ENCODE measurements around the gene TTLL8. TPM values are rescaled to one million over a fixed set of nuclear protein-coding genes. Genes with fewer than 3 reads are reported as not detected.

The TTLL8 gene
- total RNA-seq, 2 experiments from 2014 or later, result not detected

DNA sequence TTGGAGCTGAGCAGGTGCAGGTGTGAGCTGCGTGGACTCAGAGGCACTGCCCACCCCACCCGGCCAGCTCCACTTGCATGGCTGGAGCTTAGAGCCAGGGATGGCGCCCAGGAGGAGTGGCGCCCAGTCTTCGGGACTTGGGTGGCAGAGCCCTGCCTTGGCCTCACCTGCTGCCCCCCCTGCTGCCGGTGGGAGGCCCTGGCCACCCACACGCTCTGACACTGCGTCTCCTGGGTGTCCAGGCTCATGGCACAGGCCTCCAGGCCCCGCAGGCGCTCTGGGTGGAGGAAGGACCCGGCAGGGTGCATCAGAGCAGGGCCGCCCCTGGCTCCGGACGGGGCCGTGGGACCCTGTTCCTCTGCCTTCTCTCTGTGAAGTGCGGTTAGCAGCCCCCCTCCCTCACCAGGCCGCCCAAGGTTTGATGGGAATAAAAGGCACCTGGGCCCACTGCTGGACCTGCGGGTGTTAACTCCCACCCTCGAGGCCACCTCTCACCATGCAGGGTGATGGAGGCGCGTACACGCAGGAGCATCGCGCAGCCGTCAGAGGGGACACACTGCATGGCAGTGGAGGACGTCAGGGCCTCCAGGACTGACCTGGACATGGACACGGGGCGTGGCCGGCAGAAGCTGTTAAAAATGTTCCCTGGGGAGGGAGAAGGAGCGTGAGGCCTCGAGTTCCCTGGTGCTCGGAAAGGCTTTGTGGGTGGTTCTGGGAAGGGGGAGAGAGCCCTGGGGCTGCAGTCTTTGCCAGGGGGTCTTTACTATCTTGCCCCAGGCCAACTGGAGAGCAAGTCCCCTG, 57.3 kb downstream of the TTLL8 start:
- Mint-ChIP-seq H3K4me1 (peaks cover 9% of the 10 kb centered on the region), H3K27ac (no peak overlapping the region), H3K36me3 (ENCODE audit: low read depth) (no peaks in the 10 kb centered on the region), H3K27me3 (peaks cover 9% of the 10 kb centered on the region), H3K4me3 (no peak overlapping the region), H3K9me3 (peaks cover 4% of the 10 kb centered on the region)
- ChIA-PET CTCF (interaction anchor here (1.0 to 1.2 kb wide), 3 partner anchors 17 to 50 kb away, joined by 3 to 4 read pairs (median 3); no protein-coding TSS in a partner anchor), POLR2A (no interaction called here)
- no peak for DNase-seq

DNA sequence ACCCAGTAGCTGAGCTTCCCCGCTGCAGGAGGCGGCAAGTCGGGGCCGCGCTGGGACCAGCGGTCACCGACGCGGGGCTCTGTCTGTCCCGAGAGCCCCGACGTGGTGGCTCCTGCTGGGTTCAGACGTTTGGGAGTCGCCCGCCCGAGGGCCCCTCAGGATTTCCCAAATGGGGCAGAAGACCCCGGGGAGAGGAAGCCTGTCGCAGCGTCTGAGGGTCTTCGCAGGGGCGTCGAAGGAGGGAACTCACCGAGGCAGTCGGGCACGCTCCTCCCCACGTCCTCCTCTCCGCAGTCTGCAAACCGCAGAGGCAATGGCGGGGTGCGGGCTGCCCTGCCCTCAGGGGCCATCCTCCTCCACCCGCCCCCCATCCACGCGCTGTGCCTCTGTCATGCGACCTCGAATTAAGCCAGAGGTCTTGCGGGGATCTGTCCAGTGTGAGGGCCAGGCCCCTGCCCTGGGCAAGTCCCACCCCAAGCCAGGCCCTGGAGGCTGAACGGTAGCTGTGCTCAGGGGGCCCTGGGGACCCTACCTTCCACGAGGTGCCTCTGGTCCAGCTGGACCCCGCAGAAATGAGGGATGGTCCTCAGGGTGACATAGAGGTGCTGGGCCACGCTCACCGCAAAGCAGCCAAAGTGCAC, 58.0 kb downstream of the TTLL8 start:
- Mint-ChIP-seq H3K36me3 (ENCODE audit: low read depth) (no peaks in the 10 kb centered on the region), H3K4me3 (no peak overlapping the region), H3K27ac (no peak overlapping the region), H3K4me1 (peaks cover 9% of the 10 kb centered on the region), H3K27me3 (peaks cover 7% of the 10 kb centered on the region), H3K9me3 (peaks cover 4% of the 10 kb centered on the region)
- no peak for DNase-seq
- POLR2A ChIA-PET, result interaction anchor here (0.6 kb wide), 1 partner anchor 24 kb away, joined by 3 read pairs; no protein-coding TSS in a partner anchor
- CTCF ChIA-PET, result interaction anchor here (1.0 to 1.2 kb wide), 2 partner anchors 18 to 30 kb away, joined by 3 to 4 read pairs; no protein-coding TSS in a partner anchor

DNA sequence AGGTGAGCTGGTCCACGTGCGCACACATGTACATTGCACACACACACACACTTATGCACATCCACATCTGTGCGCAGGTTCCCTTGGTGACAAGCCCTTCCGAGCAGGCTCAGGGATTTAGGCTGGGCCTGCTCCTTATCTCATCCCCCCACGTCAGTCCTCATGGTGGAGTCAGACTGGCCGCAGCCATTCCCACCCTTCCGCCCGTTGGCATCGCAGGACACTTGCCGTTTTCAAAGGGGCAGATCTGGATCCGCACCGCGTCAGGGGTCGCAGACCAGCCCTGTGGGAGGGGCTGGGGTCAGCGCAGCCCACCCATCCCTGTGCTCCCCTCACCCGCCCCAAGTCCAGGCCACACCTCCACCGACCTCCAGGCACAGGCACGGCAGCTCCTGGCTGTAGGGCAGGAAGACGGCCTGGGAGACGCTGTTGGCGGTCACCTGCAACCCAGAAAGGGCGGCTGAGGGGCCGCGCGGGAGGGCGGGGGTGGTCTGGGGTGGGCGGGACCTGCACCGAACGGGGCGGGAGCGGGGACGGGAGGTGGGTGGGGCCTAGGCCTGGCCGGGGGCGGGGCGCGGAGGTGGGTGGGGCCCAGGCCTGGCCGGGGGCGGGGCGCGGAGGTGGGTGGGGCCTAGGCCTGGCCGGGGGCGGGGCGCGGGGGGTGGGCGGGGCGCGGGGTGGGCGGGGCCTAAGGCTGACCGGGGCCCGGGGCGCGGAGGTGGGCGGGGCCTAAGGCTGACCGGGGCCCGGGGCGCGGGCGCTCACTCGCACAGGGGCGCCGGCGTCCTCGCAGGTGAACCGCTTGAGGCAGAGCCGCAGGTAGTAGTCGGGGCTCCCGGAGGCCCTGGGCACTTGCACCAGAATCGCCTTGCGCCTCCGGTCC, 58.8 kb downstream of the TTLL8 start:
- DNase-seq, result no peak
- POLR2A ChIA-PET, result interaction anchor here (0.6 kb wide), 1 partner anchor 23 kb away, joined by 3 read pairs; no protein-coding TSS in a partner anchor
- peaks cover 4% of the 10 kb centered on the region for H3K9me3 Mint-ChIP-seq
- peaks cover 11% of the 10 kb centered on the region for H3K4me1 Mint-ChIP-seq
- H3K27ac Mint-ChIP-seq, result no peak overlapping the region
- H3K36me3 Mint-ChIP-seq (ENCODE audit: low read depth), result no peaks in the 10 kb centered on the region
- H3K27me3 Mint-ChIP-seq, result peaks cover 5% of the 10 kb centered on the region
- H3K4me3 Mint-ChIP-seq, result no peak overlapping the region
- CTCF ChIA-PET, result interaction anchor here (1.2 kb wide), 1 partner anchor 31 kb away, joined by 3 read pairs; no protein-coding TSS in a partner anchor

DNA sequence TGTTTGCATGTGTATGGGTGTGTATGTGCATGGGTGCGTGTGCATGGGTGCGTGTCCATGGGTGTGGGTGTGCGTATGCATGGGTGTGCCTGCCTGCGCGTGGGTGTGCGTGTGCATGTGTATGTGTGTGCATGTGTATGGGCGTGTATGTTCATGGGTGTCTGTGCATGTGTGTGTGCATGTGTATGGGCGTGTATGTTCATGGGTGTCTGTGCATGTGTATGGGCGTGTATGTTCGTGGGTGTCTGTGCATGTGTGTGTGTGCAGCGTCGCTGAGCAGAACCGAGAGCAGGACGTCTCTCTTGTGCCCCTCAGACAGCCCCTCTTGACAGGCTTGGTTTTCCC, 59.4 kb downstream of the TTLL8 start:
- Mint-ChIP-seq H3K36me3 (ENCODE audit: low read depth) (no peaks in the 10 kb centered on the region), H3K4me1 (peaks cover 11% of the 10 kb centered on the region), H3K9me3 (peaks cover 4% of the 10 kb centered on the region), H3K27ac (no peak overlapping the region), H3K27me3 (peaks cover 4% of the 10 kb centered on the region), H3K4me3 (no peak overlapping the region)
- ChIA-PET POLR2A (no interaction called here), CTCF (no interaction called here)
- no peak for DNase-seq

DNA sequence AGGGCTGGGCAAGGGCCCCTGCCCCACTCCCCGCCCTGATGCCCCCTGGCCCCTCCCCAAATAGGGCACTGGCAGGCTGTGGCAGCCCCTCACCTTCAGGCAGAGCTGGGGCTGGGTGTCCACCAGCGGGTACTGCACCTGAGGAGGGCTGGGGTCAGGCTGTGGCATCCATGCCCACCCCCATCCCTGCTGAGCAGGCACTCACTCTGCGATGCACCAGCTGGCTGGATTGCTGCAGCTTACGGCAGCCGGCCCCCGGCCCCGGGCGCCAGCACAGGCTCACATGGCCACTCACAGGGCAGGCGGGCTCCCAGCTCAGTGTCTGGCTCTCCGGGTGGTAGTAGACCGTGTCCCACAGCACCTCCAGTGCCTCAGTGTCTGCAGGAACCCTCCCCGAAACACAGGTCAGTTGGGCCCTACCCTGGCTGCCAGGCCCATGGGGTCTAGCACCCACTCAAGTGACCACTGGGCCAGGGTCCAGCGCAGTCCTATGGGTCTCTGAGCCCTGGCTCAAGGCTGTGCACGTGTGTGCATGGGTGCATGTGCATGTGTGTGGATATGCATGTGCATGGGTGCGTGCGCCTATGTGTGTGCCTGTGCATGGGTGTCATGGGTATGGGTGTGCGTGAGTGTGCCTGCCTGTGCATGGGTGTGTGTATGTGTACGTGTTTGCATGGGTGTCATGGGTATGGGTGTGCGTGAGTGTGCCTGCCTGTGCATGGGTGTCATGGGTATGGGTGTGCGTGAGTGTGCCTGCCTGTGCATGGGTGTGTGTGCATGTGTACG, 60.0 kb downstream of the TTLL8 start:
- H3K9me3 Mint-ChIP-seq, result peaks cover 4% of the 10 kb centered on the region

DNA sequence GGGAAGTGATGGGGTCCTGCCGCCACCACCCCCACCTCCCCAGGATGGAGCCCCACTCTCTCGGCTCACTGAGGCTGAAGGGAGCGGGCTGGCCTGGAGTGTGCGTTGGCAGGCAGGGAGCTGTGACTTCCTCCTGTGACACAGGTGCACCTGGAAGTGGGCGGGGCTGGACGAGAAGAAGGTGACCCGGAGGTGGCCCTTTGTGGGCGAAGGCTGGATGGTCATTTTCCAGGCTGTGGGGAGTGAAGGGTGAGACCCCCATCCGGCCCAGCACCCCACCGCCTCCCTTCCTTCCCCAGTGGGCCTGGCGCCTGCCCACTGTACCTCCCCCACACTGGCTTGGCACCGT, 60.9 kb downstream of the TTLL8 start:
- Mint-ChIP-seq H3K9me3 (peaks cover 4% of the 10 kb centered on the region), H3K4me1 (peaks cover 14% of the 10 kb centered on the region), H3K36me3 (ENCODE audit: low read depth) (no peaks in the 10 kb centered on the region), H3K4me3 (no peak overlapping the region), H3K27ac (no peak overlapping the region), H3K27me3 (peaks cover 2% of the 10 kb centered on the region)
- POLR2A ChIA-PET, result no interaction called here
- CTCF ChIA-PET, result interaction anchor here (1.2 kb wide), 1 partner anchor 33 kb away, joined by 4 read pairs; no protein-coding TSS in a partner anchor
- DNase-seq, result no peak

More for the DNA sequence above, 60.0 kb downstream of the TTLL8 start:
- Mint-ChIP-seq H3K4me3 (no peak overlapping the region), H3K4me1 (peaks cover 14% of the 10 kb centered on the region), H3K27ac (no peak overlapping the region), H3K27me3 (peaks cover 3% of the 10 kb centered on the region), H3K36me3 (ENCODE audit: low read depth) (no peaks in the 10 kb centered on the region)
- ChIA-PET CTCF (no interaction called here), POLR2A (no interaction called here)
- no peak for DNase-seq

DNA sequence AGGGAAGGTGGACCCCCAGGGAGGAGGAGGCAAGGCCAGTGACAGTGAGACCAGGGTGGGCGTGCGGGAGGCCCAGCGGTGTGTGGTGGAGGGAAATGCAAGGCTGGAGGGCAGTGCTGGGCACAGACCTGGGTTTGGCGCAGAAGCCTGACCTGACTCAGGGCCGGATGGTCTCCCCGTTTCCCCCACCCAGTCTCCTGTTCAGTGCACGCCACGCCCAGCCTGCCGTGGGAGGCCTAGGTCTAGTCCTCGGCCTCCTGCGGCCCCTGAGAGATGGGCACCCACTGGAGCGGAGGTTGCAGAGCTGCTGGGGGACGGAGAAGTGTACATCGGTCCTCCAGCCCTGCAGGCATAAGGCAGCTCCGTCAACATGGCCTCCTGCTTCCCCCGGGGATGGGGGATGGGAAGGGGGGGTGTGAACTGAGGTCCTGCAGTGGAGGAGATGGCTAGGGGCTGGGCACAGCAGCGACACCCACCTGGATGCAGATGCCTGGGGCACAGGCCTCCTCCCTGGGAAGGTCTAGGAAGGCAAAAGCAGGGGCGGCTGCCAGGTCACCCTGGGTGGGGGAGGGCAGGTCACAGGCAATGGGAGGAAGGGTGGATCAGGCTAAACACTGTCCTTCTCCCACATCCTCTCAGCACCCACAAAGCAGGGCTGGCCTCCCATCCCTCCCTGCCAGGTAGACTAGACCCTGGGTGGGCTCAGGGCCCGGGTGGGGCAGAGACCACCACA, 61.4 kb downstream of the TTLL8 start:
- no peak overlapping the region for H3K27ac Mint-ChIP-seq
- peaks cover 14% of the 10 kb centered on the region for H3K4me1 Mint-ChIP-seq
- H3K9me3 Mint-ChIP-seq, result peaks cover 4% of the 10 kb centered on the region
- no peaks in the 10 kb centered on the region for H3K36me3 Mint-ChIP-seq (ENCODE audit: low read depth)
- DNase-seq, result no peak
- POLR2A ChIA-PET, result no interaction called here
- CTCF ChIA-PET, result interaction anchor here (1.2 kb wide), 1 partner anchor 34 kb away, joined by 4 read pairs; no protein-coding TSS in a partner anchor
- peaks cover 2% of the 10 kb centered on the region for H3K27me3 Mint-ChIP-seq
- no peak overlapping the region for H3K4me3 Mint-ChIP-seq

DNA sequence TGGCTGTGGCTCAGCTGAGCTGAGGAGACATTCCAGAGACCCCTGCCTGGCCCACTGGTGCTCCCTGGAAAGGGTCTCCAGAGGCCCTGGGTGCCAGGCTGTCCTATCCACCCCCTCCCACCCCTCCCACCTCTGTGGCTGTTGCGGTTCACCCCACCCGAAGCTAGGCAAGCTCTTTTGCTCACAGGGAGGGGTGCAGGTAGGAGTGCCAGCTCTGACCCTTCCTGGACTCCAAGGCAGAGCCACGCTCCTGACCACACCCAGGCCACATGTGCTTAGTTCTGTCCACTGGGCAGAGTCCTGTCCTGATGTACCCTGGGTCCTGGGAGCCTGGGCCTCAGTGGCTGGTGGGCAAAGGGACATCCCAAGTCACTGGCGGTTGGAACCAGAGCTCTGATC, 62.0 kb downstream of the TTLL8 start:
- Mint-ChIP-seq H3K27me3 (peaks cover 4% of the 10 kb centered on the region), H3K4me1 (peaks cover 14% of the 10 kb centered on the region), H3K27ac (no peak overlapping the region), H3K9me3 (peaks cover 6% of the 10 kb centered on the region), H3K36me3 (ENCODE audit: low read depth) (peaks cover 2% of the 10 kb centered on the region), H3K4me3 (no peak overlapping the region)
- CTCF ChIA-PET, result interaction anchor here (1.2 kb wide), 1 partner anchor 34 kb away, joined by 4 read pairs; no protein-coding TSS in a partner anchor
- POLR2A ChIA-PET, result no interaction called here
- no peak for DNase-seq

DNA sequence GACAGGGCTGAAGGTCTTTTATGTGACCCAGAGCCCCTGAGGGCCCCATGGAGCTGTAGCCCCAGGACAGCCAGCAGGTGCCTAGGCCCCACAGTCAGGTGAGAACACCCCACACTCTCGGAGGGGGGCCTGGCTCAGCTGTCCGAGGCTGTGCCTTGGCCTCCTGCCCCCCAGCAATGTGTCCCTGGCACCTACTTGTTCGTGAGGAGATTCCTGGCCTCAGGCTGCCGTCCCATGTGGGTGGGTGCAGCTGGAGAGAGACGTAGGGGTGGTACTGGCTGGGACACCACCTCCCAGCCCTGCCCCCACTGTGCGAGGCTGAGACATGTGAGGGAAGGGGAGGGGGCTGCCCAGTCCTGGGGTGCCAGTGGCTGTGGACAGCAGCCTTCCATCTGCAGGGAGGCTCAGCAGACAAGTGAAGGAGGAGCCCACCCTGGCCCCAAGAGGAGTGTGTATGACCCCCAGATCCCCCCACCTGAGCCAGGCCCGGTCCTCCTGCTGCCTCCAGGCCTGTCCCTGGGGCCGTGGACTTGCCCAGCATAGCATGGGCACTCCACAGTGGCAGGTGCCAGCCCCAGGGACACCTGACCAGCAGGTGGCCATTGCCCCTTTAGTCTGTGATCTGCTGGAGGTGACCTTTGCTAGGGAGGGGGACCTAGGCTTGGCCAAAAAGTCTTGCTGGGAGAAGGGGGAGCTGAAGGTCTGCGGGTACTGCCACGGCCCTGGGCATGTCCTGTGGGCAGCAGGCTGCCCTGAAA, 62.6 kb downstream of the TTLL8 start:
- Mint-ChIP-seq H3K36me3 (ENCODE audit: low read depth) (peaks cover 4% of the 10 kb centered on the region), H3K27me3 (peaks cover 7% of the 10 kb centered on the region), H3K27ac (no peak overlapping the region), H3K4me3 (no peak overlapping the region), H3K9me3 (peaks cover 9% of the 10 kb centered on the region), H3K4me1 (peaks cover 14% of the 10 kb centered on the region)
- no peak for DNase-seq
- POLR2A ChIA-PET, result no interaction called here
- CTCF ChIA-PET, result interaction anchor here (1.4 to 2.5 kb wide), 4 partner anchors 9 to 35 kb away, joined by 5 to 10 read pairs (median 7); no protein-coding TSS in a partner anchor

DNA sequence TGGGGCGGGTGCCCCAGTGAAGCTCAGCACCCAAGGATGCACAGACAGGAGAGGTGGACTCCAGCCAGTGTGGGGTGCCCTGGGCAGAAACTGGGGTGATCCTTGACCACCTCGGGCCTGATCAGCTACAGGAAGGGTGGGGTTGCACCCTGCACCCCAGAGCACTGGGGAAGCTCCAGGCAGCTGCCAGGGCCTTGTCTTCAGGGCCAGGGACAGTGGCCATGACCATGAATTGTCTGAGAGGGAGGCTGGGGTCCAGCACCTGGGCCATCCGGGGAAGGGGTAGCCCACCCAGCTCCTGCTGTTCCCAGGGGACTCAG, 63.1 kb downstream of the TTLL8 start:
- Mint-ChIP-seq H3K4me3 (no peak overlapping the region), H3K36me3 (ENCODE audit: low read depth) (peaks cover 4% of the 10 kb centered on the region), H3K4me1 (peaks cover 14% of the 10 kb centered on the region), H3K9me3 (peaks cover 9% of the 10 kb centered on the region), H3K27ac (no peak overlapping the region), H3K27me3 (peaks cover 7% of the 10 kb centered on the region)
- CTCF ChIA-PET, result interaction anchor here (1.4 to 2.5 kb wide), 4 partner anchors 10 to 36 kb away, joined by 5 to 10 read pairs (median 7); no protein-coding TSS in a partner anchor
- POLR2A ChIA-PET, result no interaction called here
- no peak for DNase-seq

DNA sequence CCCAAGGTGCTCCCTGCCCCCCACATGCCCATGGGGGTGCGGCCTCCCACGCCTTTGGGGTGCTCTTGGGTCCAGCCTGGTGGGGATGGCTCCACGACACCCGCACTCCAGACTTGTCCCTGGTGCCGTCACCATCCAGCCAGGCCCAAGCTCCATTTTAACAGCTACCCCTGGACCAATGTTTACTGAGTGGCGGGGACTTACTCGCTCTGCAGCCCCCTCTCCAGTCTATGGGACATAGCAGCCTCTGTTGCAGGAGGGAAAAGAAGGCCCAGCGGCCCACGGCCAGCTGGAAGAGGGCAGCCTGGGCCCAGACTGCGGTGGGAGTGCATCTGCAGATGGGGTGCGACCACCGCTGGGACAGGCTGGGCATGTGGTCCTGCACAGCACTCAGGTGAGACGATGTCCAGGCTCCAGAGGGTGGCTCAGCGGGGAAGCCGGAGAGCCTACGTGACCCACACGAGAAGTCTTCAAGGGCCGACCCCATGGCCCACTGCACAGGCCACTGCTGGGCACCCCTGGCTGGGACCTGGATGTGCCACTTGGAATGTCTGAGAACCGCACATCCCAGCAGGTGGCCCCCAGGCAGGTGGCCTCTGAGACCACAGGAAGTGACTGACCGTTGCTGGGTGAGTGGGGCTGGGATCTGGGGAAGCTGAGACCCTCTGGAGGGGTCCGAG, 63.6 kb downstream of the TTLL8 start:
- H3K27me3 Mint-ChIP-seq, result peaks cover 7% of the 10 kb centered on the region
- no peak for DNase-seq
- POLR2A ChIA-PET, result no interaction called here
- H3K36me3 Mint-ChIP-seq (ENCODE audit: low read depth), result peaks cover 4% of the 10 kb centered on the region
- peaks cover 9% of the 10 kb centered on the region for H3K9me3 Mint-ChIP-seq
- no peak overlapping the region for H3K27ac Mint-ChIP-seq
- H3K4me3 Mint-ChIP-seq, result no peak overlapping the region
- H3K4me1 Mint-ChIP-seq, result peaks cover 14% of the 10 kb centered on the region
- CTCF ChIA-PET, result interaction anchor here (1.3 to 2.5 kb wide), 6 partner anchors 9 to 64 kb away, joined by 3 to 10 read pairs (median 6); no protein-coding TSS in a partner anchor
